NOMO-1 treated with dmso at 0.1 percent for 144 hours (cell line): Measurements from ENCODE around the gene VPS26A.
A peak's percentile ranks its signal among the peaks of the same experiment; 100 is the strongest.
"Not testable (repeated sequence)": the region's sequence is repeated elsewhere in the genome, so short reads cannot be mapped to it uniquely, and the experiment has no call there.

Source experiments
- DNase-seq: peaks from one replicate; lab custom pipeline; 2025; ENCODE audit not compliant: unreplicated experiment; lab: John Stamatoyannopoulos, UW

VPS26A gene

GRCh38 chr10:69102440-69102839 is 21.5 kb upstream of the VPS26A start:
- no peak for DNase-seq

- DNase-seq, result no peak
Measured at GRCh38 chr10:69103784-69104183, 20.2 kb upstream of the VPS26A start.

- DNase-seq, result no peak
Measured at GRCh38 chr10:69104994-69105790, 18.8 kb upstream of the VPS26A start.

GRCh38 chr10:69107176-69107490 is 16.8 kb upstream of the VPS26A start:
- no peak for DNase-seq

- DNase-seq, result no peak
Measured at GRCh38 chr10:69107699-69108098, 16.3 kb upstream of the VPS26A start.

GRCh38 chr10:69119896-69120295 is 4.1 kb upstream of the VPS26A start:
- no peak for DNase-seq

GRCh38 chr10:69123306-69123746 is 652 bp upstream of the VPS26A start:
- no peak for DNase-seq

- peak; percentile 55 for DNase-seq
Measured at GRCh38 chr10:69124563-69125268, 738 bp downstream of the VPS26A start.

- DNase-seq, result no peak
Measured at GRCh38 chr10:69125554-69125953, 1.6 kb downstream of the VPS26A start.

GRCh38 chr10:69130251-69130650 is 6.3 kb downstream of the VPS26A start:
- no peak for DNase-seq

- DNase-seq, result no peak
Measured at GRCh38 chr10:69139961-69140360, 16.0 kb downstream of the VPS26A start.

GRCh38 chr10:69141304-69141703 is 17.3 kb downstream of the VPS26A start:
- DNase-seq, result no peak

GRCh38 chr10:69142074-69142473 is 18.1 kb downstream of the VPS26A start:
- DNase-seq, result not testable (repeated sequence)

- no peak for DNase-seq
Measured at GRCh38 chr10:69142983-69143382, 19.0 kb downstream of the VPS26A start.

GRCh38 chr10:69145329-69145728 is 21.4 kb downstream of the VPS26A start:
- DNase-seq, result no peak

- DNase-seq, result no peak
Measured at GRCh38 chr10:69145864-69146263, 21.9 kb downstream of the VPS26A start.

- no peak for DNase-seq
Measured at GRCh38 chr10:69146759-69147158, 22.8 kb downstream of the VPS26A start.

- no peak for DNase-seq
Measured at GRCh38 chr10:69151984-69152383, 28.0 kb downstream of the VPS26A start.

- no peak for DNase-seq
Measured at GRCh38 chr10:69153227-69153626, 29.2 kb downstream of the VPS26A start.

GRCh38 chr10:69160809-69161241 is 36.8 kb downstream of the VPS26A start:
- DNase-seq, result no peak

GRCh38 chr10:69168493-69168892 is 44.5 kb downstream of the VPS26A start:
- no peak for DNase-seq

GRCh38 chr10:69172241-69172982 is 48.4 kb downstream of the VPS26A start:
- no peak for DNase-seq
